ENCODE results near the gene SUSD4. TPM values are rescaled to one million over a fixed set of nuclear protein-coding genes. Genes with fewer than 3 reads are reported as not detected.

SUSD4 gene
- total and polyA plus RNA-seq, 2 donors (not counting 1 experiment from before 2014, with no cell fraction given), result 0.33 TPM; not detected in 1

DNA sequence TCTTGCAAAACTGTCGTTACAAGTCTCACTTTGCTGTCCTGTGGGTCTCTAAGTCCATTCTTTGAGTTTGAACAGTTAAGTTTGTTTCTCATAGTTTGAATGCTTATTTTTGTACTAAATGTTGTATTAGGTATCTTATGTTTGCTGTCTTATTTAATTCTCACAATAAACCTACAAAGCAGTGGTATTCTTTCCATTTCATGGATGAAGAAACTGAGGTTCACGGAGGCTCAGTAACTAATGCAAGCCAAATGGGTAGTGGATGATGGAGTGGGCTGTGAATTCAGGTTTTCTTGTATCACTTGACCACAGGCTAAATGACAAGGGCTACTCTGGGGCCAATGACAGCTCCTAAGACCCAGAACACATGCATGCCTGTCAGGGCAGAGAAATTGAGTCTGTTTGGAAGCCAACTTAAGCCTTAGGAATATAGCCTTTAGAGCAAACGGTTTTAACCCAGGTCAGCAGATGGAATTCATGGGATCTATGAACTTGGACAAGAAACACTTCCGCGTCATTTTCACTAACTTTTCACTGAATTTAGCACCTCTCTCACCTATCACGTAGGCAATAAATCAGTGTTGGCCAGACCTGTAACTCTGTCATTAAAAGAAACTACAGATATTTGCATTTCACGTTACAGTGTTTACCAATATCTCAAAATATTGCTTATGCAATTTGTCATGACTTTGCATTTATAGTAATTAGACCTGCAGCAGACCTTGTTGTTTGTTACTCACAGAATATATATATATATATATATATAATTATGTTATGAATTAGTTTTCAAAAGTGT, 153.8 kb downstream of the SUSD4 start:
- H3K27me3 ChIP-seq (ENCODE audit: control insufficient read depth, insufficient read depth, low read length), result peaks cover 4% of the 10 kb centered on the region
- H3K4me1 ChIP-seq (ENCODE audit: control insufficient read depth, extremely low read depth, insufficient read depth, low read length), result no peaks in the 10 kb centered on the region
- H3K36me3 ChIP-seq (ENCODE audit: control insufficient read depth, insufficient read depth, low read length), result no peaks in the 10 kb centered on the region
- no peak overlapping the region for H3K4me2 ChIP-seq (ENCODE audit: extremely low read depth, insufficient read depth, low read length)
- H3K9me3 ChIP-seq (ENCODE audit: control insufficient read depth, insufficient read depth, low read depth, low read length), result no peaks in the 10 kb centered on the region
- no peak for DNase-seq (ENCODE audit: low read depth in 2 of 2)
- TF ChIP-seq, protein P1, sequence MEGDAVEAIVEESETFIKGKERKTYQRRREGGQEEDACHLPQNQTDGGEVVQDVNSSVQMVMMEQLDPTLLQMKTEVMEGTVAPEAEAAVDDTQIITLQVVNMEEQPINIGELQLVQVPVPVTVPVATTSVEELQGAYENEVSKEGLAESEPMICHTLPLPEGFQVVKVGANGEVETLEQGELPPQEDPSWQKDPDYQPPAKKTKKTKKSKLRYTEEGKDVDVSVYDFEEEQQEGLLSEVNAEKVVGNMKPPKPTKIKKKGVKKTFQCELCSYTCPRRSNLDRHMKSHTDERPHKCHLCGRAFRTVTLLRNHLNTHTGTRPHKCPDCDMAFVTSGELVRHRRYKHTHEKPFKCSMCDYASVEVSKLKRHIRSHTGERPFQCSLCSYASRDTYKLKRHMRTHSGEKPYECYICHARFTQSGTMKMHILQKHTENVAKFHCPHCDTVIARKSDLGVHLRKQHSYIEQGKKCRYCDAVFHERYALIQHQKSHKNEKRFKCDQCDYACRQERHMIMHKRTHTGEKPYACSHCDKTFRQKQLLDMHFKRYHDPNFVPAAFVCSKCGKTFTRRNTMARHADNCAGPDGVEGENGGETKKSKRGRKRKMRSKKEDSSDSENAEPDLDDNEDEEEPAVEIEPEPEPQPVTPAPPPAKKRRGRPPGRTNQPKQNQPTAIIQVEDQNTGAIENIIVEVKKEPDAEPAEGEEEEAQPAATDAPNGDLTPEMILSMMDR (conservative IDR thresholded peaks at IDR 0.05 in 1 of 2, IDR thresholded peaks at IDR 0.05 in 1 of 2; ENCODE audit: low read depth in 1 of 2, low read length in 2 of 2), result no peak
- no peak for TF ChIP-seq EZH2 (IDR thresholded peaks at IDR 0.05; ENCODE audit: low read length, missing control alignments)
- H4K20me1 ChIP-seq (ENCODE audit: control insufficient read depth, extremely low read depth, insufficient read depth, low read length), result no peaks in the 10 kb centered on the region
- H2AFZ ChIP-seq (ENCODE audit: low read length), result no peak overlapping the region
- H3K27ac ChIP-seq (ENCODE audit: insufficient read depth, low read length), result no peak overlapping the region
- no peaks in the 10 kb centered on the region for H3K79me2 ChIP-seq (ENCODE audit: control insufficient read depth, insufficient read depth, low read length)
- H3K9ac ChIP-seq (ENCODE audit: insufficient read depth, low read length), result no peak overlapping the region
- H3K4me3 ChIP-seq (replicated peaks in 1 of 4; ENCODE audit: control extremely low read depth in 1 of 4, insufficient read depth in 1 of 4, low read depth in 3 of 4, low read length in 4 of 4), result no peak overlapping the region

DNA sequence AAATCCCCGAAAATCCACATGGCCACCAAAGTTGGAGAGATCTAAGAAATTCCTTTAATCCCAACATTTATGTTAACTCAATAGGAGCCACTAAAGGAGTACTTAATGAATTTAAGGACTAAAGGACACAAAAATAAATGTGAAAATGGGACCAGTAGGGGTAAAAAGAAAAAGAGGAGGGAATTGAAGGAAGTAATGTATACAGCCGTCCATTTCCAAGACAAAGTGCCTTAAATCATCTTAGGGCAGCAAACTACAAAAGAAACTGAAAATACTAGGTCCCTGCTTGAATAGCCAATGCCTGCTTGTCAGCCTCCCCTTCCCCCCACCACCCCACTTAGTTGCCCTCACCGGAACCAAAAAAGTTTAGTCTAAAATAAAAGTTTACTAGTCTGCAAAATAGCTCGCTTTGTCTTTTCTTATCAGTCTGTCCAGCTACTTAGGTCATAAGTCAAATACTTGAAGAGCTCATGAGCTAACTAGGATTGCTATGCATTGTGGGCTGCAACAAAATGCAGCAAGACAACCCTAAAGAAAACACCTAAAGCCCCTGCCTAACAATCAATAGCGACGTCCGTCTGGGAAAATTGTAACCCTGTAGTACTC, 154.6 kb downstream of the SUSD4 start:
- Histone ChIP-seq H4K20me1 (ENCODE audit: control insufficient read depth, extremely low read depth, insufficient read depth, low read length) (no peaks in the 10 kb centered on the region), H3K9me3 (ENCODE audit: control insufficient read depth, insufficient read depth, low read depth, low read length) (no peaks in the 10 kb centered on the region), H3K27me3 (ENCODE audit: control insufficient read depth, insufficient read depth, low read length) (peaks cover 4% of the 10 kb centered on the region), H3K36me3 (ENCODE audit: control insufficient read depth, insufficient read depth, low read length) (no peaks in the 10 kb centered on the region), H3K4me1 (ENCODE audit: control insufficient read depth, extremely low read depth, insufficient read depth, low read length) (no peaks in the 10 kb centered on the region), H3K79me2 (ENCODE audit: control insufficient read depth, insufficient read depth, low read length) (no peaks in the 10 kb centered on the region), H3K27ac (ENCODE audit: insufficient read depth, low read length) (no peak overlapping the region), H3K4me2 (ENCODE audit: extremely low read depth, insufficient read depth, low read length) (no peak overlapping the region), H3K9ac (ENCODE audit: insufficient read depth, low read length) (no peak overlapping the region), H3K4me3 (replicated peaks in 1 of 4; ENCODE audit: control extremely low read depth in 1 of 4, insufficient read depth in 1 of 4, low read depth in 3 of 4, low read length in 4 of 4) (no peak overlapping the region), H2AFZ (ENCODE audit: low read length) (no peak overlapping the region)
- DNase-seq (ENCODE audit: low read depth in 2 of 2), result peak in 1 of 2 donors; percentile 67
- TF ChIP-seq, protein P1 (conservative IDR thresholded peaks at IDR 0.05 in 1 of 2, IDR thresholded peaks at IDR 0.05 in 1 of 2; ENCODE audit: low read depth in 1 of 2, low read length in 2 of 2), result no peak
- TF ChIP-seq EZH2 (IDR thresholded peaks at IDR 0.05; ENCODE audit: low read length, missing control alignments), result no peak

DNA sequence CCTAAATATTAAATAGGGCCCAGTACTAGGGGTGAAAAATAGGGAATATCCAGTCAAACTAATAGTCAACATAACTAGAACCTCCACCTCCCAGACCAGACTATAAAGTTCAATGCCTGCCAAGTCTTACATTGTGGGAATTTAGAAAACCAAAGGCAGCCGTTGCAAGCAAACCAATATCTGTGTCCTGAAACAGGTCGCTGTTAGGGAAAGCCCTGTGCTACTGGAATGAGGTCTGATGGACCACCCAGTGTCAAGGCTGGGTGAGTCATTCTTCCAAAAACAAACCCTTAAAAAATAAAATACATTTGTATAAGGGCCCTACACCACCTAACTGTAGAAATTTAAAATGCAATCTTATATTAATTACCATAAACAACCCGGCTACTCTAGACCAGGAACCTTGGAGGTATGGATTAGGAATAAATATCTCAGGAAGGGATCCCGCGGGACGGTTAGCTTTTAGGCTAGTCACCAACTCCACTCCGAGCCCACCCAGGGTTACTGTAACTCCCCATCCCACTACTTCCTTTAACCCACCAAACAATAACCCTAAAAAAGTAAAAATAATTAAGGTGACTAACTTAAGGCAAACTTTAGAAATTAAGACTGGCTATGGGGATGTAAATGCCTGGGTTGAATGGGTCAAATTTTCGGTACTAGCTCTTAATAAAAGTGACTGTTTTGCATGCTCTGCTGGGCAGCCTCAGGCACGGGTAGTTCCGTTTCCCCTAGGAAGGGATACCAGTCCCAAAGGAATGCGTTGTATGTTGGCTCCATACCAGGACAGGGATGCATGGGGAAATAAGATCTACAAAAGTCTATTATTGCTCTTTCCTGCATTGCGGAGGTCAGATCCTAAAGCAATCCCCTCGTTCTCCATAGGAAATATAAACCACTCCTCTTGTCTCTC, 155.6 kb downstream of the SUSD4 start:
- H2AFZ ChIP-seq (ENCODE audit: low read length), result no peak overlapping the region

More for the DNA sequence above, 155.6 kb downstream of the SUSD4 start:
- Histone ChIP-seq H3K36me3 (ENCODE audit: control insufficient read depth, insufficient read depth, low read length) (no peaks in the 10 kb centered on the region), H3K27ac (ENCODE audit: insufficient read depth, low read length) (no peak overlapping the region), H3K4me2 (ENCODE audit: extremely low read depth, insufficient read depth, low read length) (no peak overlapping the region), H3K9ac (ENCODE audit: insufficient read depth, low read length) (no peak overlapping the region), H3K9me3 (ENCODE audit: control insufficient read depth, insufficient read depth, low read depth, low read length) (no peaks in the 10 kb centered on the region), H3K79me2 (ENCODE audit: control insufficient read depth, insufficient read depth, low read length) (no peaks in the 10 kb centered on the region), H4K20me1 (ENCODE audit: control insufficient read depth, extremely low read depth, insufficient read depth, low read length) (no peaks in the 10 kb centered on the region), H3K4me3 (replicated peaks in 1 of 4; ENCODE audit: control extremely low read depth in 1 of 4, insufficient read depth in 1 of 4, low read depth in 3 of 4, low read length in 4 of 4) (no peak overlapping the region), H3K27me3 (ENCODE audit: control insufficient read depth, insufficient read depth, low read length) (peaks cover 2% of the 10 kb centered on the region), H3K4me1 (ENCODE audit: control insufficient read depth, extremely low read depth, insufficient read depth, low read length) (no peaks in the 10 kb centered on the region)
- peak in 1 of 2 donors; percentile 63 for DNase-seq (ENCODE audit: low read depth in 2 of 2)
- TF ChIP-seq, protein P1 (conservative IDR thresholded peaks at IDR 0.05 in 1 of 2, IDR thresholded peaks at IDR 0.05 in 1 of 2; ENCODE audit: low read depth in 1 of 2, low read length in 2 of 2), result no peak
- TF ChIP-seq EZH2 (IDR thresholded peaks at IDR 0.05; ENCODE audit: low read length, missing control alignments), result no peak
